Right hindlimb (tissue), 1 donor: ENCODE data around the gene NEK7.
"Not testable (repeated sequence)": the region's sequence is repeated elsewhere in the genome, so short reads cannot be mapped to it uniquely, and the experiment has no call there.

Source experiments
- DNase-seq: peaks from one replicate; pipeline ENCODE4 v3.0.0-alpha.2; 2018

The NEK7 gene

GRCh38 chr1:198173832-198174231, 17.0 kb downstream of the NEK7 start:
- DNase-seq = no peak

GRCh38 chr1:198174297-198174696, 17.5 kb downstream of the NEK7 start:
- no peak for DNase-seq

- DNase-seq = no peak
Observed at GRCh38 chr1:198175423-198176170, 18.8 kb downstream of the NEK7 start.

- DNase-seq = no peak
Observed at GRCh38 chr1:198176179-198176578, 19.4 kb downstream of the NEK7 start.

GRCh38 chr1:198177546-198177945, 20.7 kb downstream of the NEK7 start:
- DNase-seq = no peak

- no peak for DNase-seq
Observed at GRCh38 chr1:198178615-198179014, 21.8 kb downstream of the NEK7 start.

GRCh38 chr1:198179556-198179981, 22.8 kb downstream of the NEK7 start:
- DNase-seq = peak; percentile 35

GRCh38 chr1:198183605-198184004, 26.8 kb downstream of the NEK7 start:
- DNase-seq = no peak

- no peak for DNase-seq
Observed at GRCh38 chr1:198184516-198184915, 27.7 kb downstream of the NEK7 start.

GRCh38 chr1:198185146-198185545, 28.3 kb downstream of the NEK7 start:
- DNase-seq = no peak

GRCh38 chr1:198185759-198186158, 29.0 kb downstream of the NEK7 start:
- no peak for DNase-seq

- no peak for DNase-seq
Observed at GRCh38 chr1:198186916-198187580, 30.2 kb downstream of the NEK7 start.

GRCh38 chr1:198187973-198188588, 31.3 kb downstream of the NEK7 start:
- DNase-seq = no peak

GRCh38 chr1:198191117-198191516, 34.3 kb downstream of the NEK7 start:
- no peak for DNase-seq

- DNase-seq = not testable (repeated sequence)
Observed at GRCh38 chr1:198193871-198194270, 37.1 kb downstream of the NEK7 start.

- no peak for DNase-seq
Observed at GRCh38 chr1:198196630-198197029, 39.8 kb downstream of the NEK7 start.

- DNase-seq = no peak
Observed at GRCh38 chr1:198197285-198197684, 40.5 kb downstream of the NEK7 start.

- DNase-seq = no peak
Observed at GRCh38 chr1:198199105-198199504, 42.3 kb downstream of the NEK7 start.

GRCh38 chr1:198201956-198202784, 45.4 kb downstream of the NEK7 start:
- no peak for DNase-seq

- DNase-seq = no peak
Observed at GRCh38 chr1:198203434-198203833, 46.6 kb downstream of the NEK7 start.

GRCh38 chr1:198205016-198205684, 48.4 kb downstream of the NEK7 start:
- DNase-seq = peak; percentile 34

GRCh38 chr1:198206292-198206691, 49.5 kb downstream of the NEK7 start:
- DNase-seq = no peak

GRCh38 chr1:198211696-198212095, 54.9 kb downstream of the NEK7 start:
- DNase-seq = no peak
